ENCODE results near the gene CCZ1. TPM values are rescaled to one million over a fixed set of nuclear protein-coding genes. Genes with fewer than 3 reads are reported as not detected.

Gene CCZ1
- total RNA-seq, 1 experiment from 2014 or later: 72.5 TPM

Other genes with a start within 250 kb of the CCZ1 start
- 21.7 and 28.2 TPM in 2 replicates for gene RNF216, start 117.1 kb upstream of the CCZ1 start, total RNA-seq (2014; rRNA removed; shearing (Covaris generic))
- not detected in 2 replicates for gene OCM, start 17.9 kb upstream of the CCZ1 start, total RNA-seq (2014; rRNA removed; shearing (Covaris generic))
- gene RSPH10B, start 72.0 kb downstream of the CCZ1 start, total RNA-seq (2014; rRNA removed; shearing (Covaris generic)): 1.5 TPM in 1 of 2 replicates, not detected in the other
- 23.9 and 24.0 TPM in 2 replicates for gene PMS2, start 110.3 kb downstream of the CCZ1 start, total RNA-seq (2014; rRNA removed; shearing (Covaris generic))
- 90.8 and 116 TPM in 2 replicates for gene AIMP2, start 110.5 kb downstream of the CCZ1 start, total RNA-seq (2014; rRNA removed; shearing (Covaris generic))
- gene ANKRD61, start 132.6 kb downstream of the CCZ1 start, total RNA-seq (2014; rRNA removed; shearing (Covaris generic)): 0.54 TPM in 1 of 2 replicates, not detected in the other
- 76.6 and 111 TPM in 2 replicates for gene EIF2AK1, start 160.4 kb downstream of the CCZ1 start, total RNA-seq (2014; rRNA removed; shearing (Covaris generic))
- gene USP42, start 206.2 kb downstream of the CCZ1 start, total RNA-seq (2014; rRNA removed; shearing (Covaris generic)): 5.2 and 8.9 TPM in 2 replicates

All from G401 (cell line).